Spleen (tissue), 11 donors: Measurements from ENCODE around the gene MYO5B. TPM values are rescaled to one million over a fixed set of nuclear protein-coding genes. Genes with fewer than 3 reads are reported as not detected.

Experiments
- DNase-seq: peaks from one replicate; pipeline ENCODE4 v3.0.0-alpha.2; 2020
- H3K27ac ChIP-seq, 8 donors: fragments of 200-600 bp; sonication (generic) in 7 of 8; 1 replicate in 4 of 8; 2 replicates in 4 of 8; pipeline versions ENCODE4 v1.5.0 to v1.8.0; 2016 to 2021; ENCODE audit warnings: inconsistent platforms in 4 of 8, mild to moderate bottlenecking in 4 of 8, moderate library complexity in 1 of 8
- H3K27me3 ChIP-seq, 7 donors: fragments of 200-600 bp; sonication (generic) in 6 of 7; replicated peaks in 1 of 7; 1 replicate in 4 of 7; 2 replicates in 3 of 7; pipeline versions ENCODE4 v1.5.0 to v1.8.0; 2016 to 2021; ENCODE audit warnings: inconsistent platforms in 3 of 7, mild to moderate bottlenecking in 1 of 7
- H3K36me3 ChIP-seq, 6 donors: fragments of 200-600 bp; sonication (generic) in 5 of 6; 1 replicate in 4 of 6; 2 replicates in 2 of 6; pipeline versions ENCODE4 v1.5.0 to v1.8.0; 2016 to 2021; ENCODE audit warnings: inconsistent platforms in 2 of 6
- H3K4me1 ChIP-seq, 6 donors: fragments of 200-600 bp; sonication (generic) in 5 of 6; 1 replicate in 3 of 6; 2 replicates in 3 of 6; pipeline versions ENCODE4 v1.5.0 to v1.8.0; 2016 to 2021; ENCODE audit warnings: inconsistent platforms in 3 of 6
- H3K4me3 ChIP-seq, 8 donors: fragments of 200-600 bp; sonication (generic) in 7 of 8; 1 replicate in 4 of 8; 2 replicates in 4 of 8; pipeline versions ENCODE4 v1.5.0 to v1.8.0; 2016 to 2021; ENCODE audit warnings: inconsistent platforms in 4 of 8, mild to moderate bottlenecking in 4 of 8, moderate library complexity in 2 of 8
- H3K9me3 ChIP-seq, 8 donors: fragments of 200-600 bp; sonication (generic) in 7 of 8; 1 replicate in 4 of 8; 2 replicates in 4 of 8; pipeline versions ENCODE4 v1.5.0 to v1.8.0; 2016 to 2021; ENCODE audit warnings: inconsistent platforms in 4 of 8
- CTCF ChIP-seq, 11 experiments: fragments of 200-600 bp in 7 of 11; fragments of 450-650 bp in 4 of 11; sonication (generic) in 4 of 11; IDR thresholded peaks in 8 of 11; conservative IDR thresholded peaks in 3 of 11; 1 replicate in 7 of 11; 2 replicates in 4 of 11; pipeline versions ENCODE4 v1.4.0 to v1.8.0; 2016 to 2021; ENCODE audit warnings: antibody characterized with exemption in 11 of 11, inconsistent platforms in 4 of 11, mild to moderate bottlenecking in 1 of 11
- POLR2A ChIP-seq, 3 donors: fragments of 450-650 bp; IDR thresholded peaks; one replicate each; pipeline ENCODE4 v1.5.1; 2017; ENCODE audit warnings: antibody characterized with exemption in 3 of 3, mild to moderate bottlenecking in 1 of 3
- POLR2AphosphoS5 ChIP-seq, 3 donors: sonication (generic); formaldehyde crosslinking; IDR thresholded peaks; one replicate each; pipeline ENCODE4 v1.5.1; 2017; ENCODE audit warnings: antibody characterized with exemption in 3 of 3
- WGBS, 5 donors: extraction: QIAGEN DNeasy Blood & Tissue Kit in 3 of 5; methylation state at CpG; one replicate each; pipeline versions ENCODE4 v1.1.5 to v1.1.7; 2013 to 2018; 5-methylcytosine and 5-hydroxymethylcytosine counted together
- intact Hi-C: fragments of 100-400 bp; cut with DNase I; formaldehyde crosslinking; loops from one replicate; pipeline ENCODE4 v1.15.0; 2023; ENCODE audit warnings: low total_unique reads
- polyA plus RNA-seq, 3 donors: library from polyadenylated mRNA; stranded (reverse); fragments of 200-250 nt; gene quantifications; one replicate each; pipeline ENCODE4 v1.2.1, GENCODE V29; 2013
- total RNA-seq, 7 donors: library from RNA; depleted of rRNA in 3 of 7; stranded (reverse); fragments of >200 nt in 3 of 7; fragmentation: NEBNext Ultra II Directional in 4 of 7; extraction: Animal tissue kit (Norgen Biotek cat#: 25700) in 4 of 7; gene quantifications; one replicate each; pipeline versions ENCODE4 v1.1.0 to v1.2.1, GENCODE V29; 2016 to 2021
- donor health status: healthy with polysubstance abuse.
- donor health status: DM: no; HTN: no; CAD: no; lungs with moderate emphysema.
- donor health status: DM: no; HTN: no; CAD: no.
- donor health status: Bipolar disorder and iron deficiency.
- donor health status: healthy.
- donor health status: DM: no; HTN: no; CAD: no.
- donor health status: DM: yes; HTN: yes; CAD: no.

The MYO5B gene
- total and polyA plus RNA-seq, 10 donors = 0.74 to 6.0 (median 2.4) TPM

- Histone ChIP-seq H3K27me3 (no peaks in the 10 kb centered on the region), H3K36me3 (no peaks in the 10 kb centered on the region), H3K4me3 (no peak overlapping the region), H3K9me3 (no peaks in the 10 kb centered on the region), H3K4me1 (no peaks in the 10 kb centered on the region), H3K27ac (no peak overlapping the region)
- DNase-seq = no peak
- 73 to 94% (median 80%) methylated on average over 3 of the region's 3 CpGs for WGBS, 5 donors
- TF ChIP-seq POLR2AphosphoS5 (IDR thresholded peaks at IDR 0.05) (no peak), POLR2A (IDR thresholded peaks at IDR 0.05) (no peak), CTCF (IDR thresholded peaks at IDR 0.05 in 8 of 11, conservative IDR thresholded peaks at IDR 0.05 in 3 of 11) (no peak)
- intact Hi-C loops = loop anchor here (5.0 kb wide), 2 partner anchors 300 to 350 kb away; no protein-coding TSS in a partner anchor
Measured at GRCh38 chr18:49857708-49858107, 337.2 kb downstream of the MYO5B start.

- intact Hi-C loops = loop anchor here (5.0 kb wide), 2 partner anchors 299 to 349 kb away; no protein-coding TSS in a partner anchor
- Histone ChIP-seq H3K9me3 (no peaks in the 10 kb centered on the region), H3K36me3 (no peaks in the 10 kb centered on the region), H3K4me1 (no peaks in the 10 kb centered on the region), H3K4me3 (no peak overlapping the region), H3K27me3 (no peaks in the 10 kb centered on the region), H3K27ac (no peak overlapping the region)
- TF ChIP-seq POLR2AphosphoS5 (IDR thresholded peaks at IDR 0.05) (no peak), CTCF (IDR thresholded peaks at IDR 0.05 in 8 of 11, conservative IDR thresholded peaks at IDR 0.05 in 3 of 11) (no peak), POLR2A (IDR thresholded peaks at IDR 0.05) (no peak)
- WGBS, 5 donors = 89 to 97% (median 93%) methylated on average over 6 of the region's 6 CpGs
- DNase-seq = no peak
Measured at GRCh38 chr18:49856496-49856895, 338.5 kb downstream of the MYO5B start.

- intact Hi-C loops = loop anchor here (5.0 kb wide), 2 partner anchors 299 to 349 kb away; no protein-coding TSS in a partner anchor
- Histone ChIP-seq H3K27me3 (no peaks in the 10 kb centered on the region), H3K4me3 (no peak overlapping the region), H3K4me1 (no peaks in the 10 kb centered on the region), H3K36me3 (no peaks in the 10 kb centered on the region), H3K9me3 (no peaks in the 10 kb centered on the region), H3K27ac (no peak overlapping the region)
- no peak for DNase-seq
- TF ChIP-seq POLR2A (IDR thresholded peaks at IDR 0.05) (no peak), CTCF (IDR thresholded peaks at IDR 0.05 in 8 of 11, conservative IDR thresholded peaks at IDR 0.05 in 3 of 11) (no peak), POLR2AphosphoS5 (IDR thresholded peaks at IDR 0.05) (no peak)
- WGBS, 5 donors = 82 to 98% (median 93%) methylated on average over 6 to 7 of the region's 7 CpGs
Measured at GRCh38 chr18:49855711-49856415, 339.1 kb downstream of the MYO5B start.

GRCh38 chr18:49854681-49855080, 340.3 kb downstream of the MYO5B start:
- WGBS, 5 donors = 84 to 93% (median 87%) methylated on average over 3 of the region's 3 CpGs
- H3K4me3 ChIP-seq = no peak overlapping the region
- intact Hi-C loops = loop anchor here (5.0 kb wide), 2 partner anchors 297 to 347 kb away; no protein-coding TSS in a partner anchor

More at GRCh38 chr18:49854681-49855080, 340.3 kb downstream of the MYO5B start:
- Histone ChIP-seq H3K27me3 (peaks cover 0 to 9% (median 0%) of the 10 kb centered on the region in 7 donors), H3K27ac (no peak overlapping the region), H3K4me1 (no peaks in the 10 kb centered on the region), H3K9me3 (no peaks in the 10 kb centered on the region), H3K36me3 (no peaks in the 10 kb centered on the region)
- DNase-seq = no peak
- TF ChIP-seq POLR2AphosphoS5 (IDR thresholded peaks at IDR 0.05) (no peak), CTCF (IDR thresholded peaks at IDR 0.05 in 8 of 11, conservative IDR thresholded peaks at IDR 0.05 in 3 of 11) (no peak), POLR2A (IDR thresholded peaks at IDR 0.05) (no peak)
